Vagina (tissue), 2 donors: ENCODE measurements around the gene CDH18. TPM values are rescaled to one million over a fixed set of nuclear protein-coding genes. Genes with fewer than 3 reads are reported as not detected.

Experiments
- DNase-seq, 2 donors: peaks; one replicate each; pipeline ENCODE4 v3.0.0-alpha.2; 2017; ENCODE audit errors: extremely low spot score in 2 of 2
- H3K27ac ChIP-seq: fragments of 200-600 bp; sonication (generic); one replicate; pipeline ENCODE4 v1.5.1; 2019
- H3K27me3 ChIP-seq: fragments of 200-600 bp; sonication (generic); one replicate; pipeline ENCODE4 v1.5.1; 2019
- H3K36me3 ChIP-seq, 2 donors: fragments of 200-600 bp; sonication (generic); one replicate each; pipeline ENCODE4 v1.5.1; 2017 to 2019
- H3K4me1 ChIP-seq: fragments of 200-600 bp; sonication (generic); one replicate; pipeline ENCODE4 v1.5.1; 2019
- H3K4me3 ChIP-seq, 2 donors: fragments of 200-600 bp; sonication (generic); 1 replicate in 1 of 2; 2 replicates in 1 of 2; pipeline ENCODE4 v1.5.1; 2016 to 2019
- H3K9me3 ChIP-seq: fragments of 200-600 bp; sonication (generic); one replicate; pipeline ENCODE4 v1.5.1; 2019
- CTCF ChIP-seq, 3 experiments: fragments of 450-650 bp in 2 of 3; fragments of 200-600 bp in 1 of 3; sonication (generic) in 1 of 3; IDR thresholded peaks; one replicate each; pipeline ENCODE4 v1.5.1; 2017 to 2019; ENCODE audit warnings: antibody characterized with exemption in 3 of 3, mild to moderate bottlenecking in 2 of 3, moderate library complexity in 2 of 3
- POLR2A ChIP-seq, 2 donors: fragments of 450-650 bp; IDR thresholded peaks; one replicate each; pipeline ENCODE4 v1.6.1; 2017; ENCODE audit warnings: antibody characterized with exemption in 2 of 2, mild to moderate bottlenecking in 2 of 2, moderate library complexity in 2 of 2
- POLR2AphosphoS5 ChIP-seq, 2 donors: sonication (generic); formaldehyde crosslinking; IDR thresholded peaks; one replicate each; pipeline ENCODE4 v1.9.0; 2017; ENCODE audit warnings: antibody characterized with exemption in 2 of 2, mild to moderate bottlenecking in 2 of 2, low read depth in 1 of 2; ENCODE audit not compliant: insufficient read depth in 1 of 2
- intact Hi-C: fragments of 100-400 bp; cut with DNase I; formaldehyde crosslinking; loops from one replicate; pipeline ENCODE4 v1.15.1; 2023
- total RNA-seq: library from RNA; depleted of rRNA; stranded (reverse); fragments of >200 nt; gene quantifications from one replicate; pipeline ENCODE4 v1.2.3, GENCODE V29; 2016

Gene CDH18
- total RNA-seq, 1 donor from 2014 or later = not detected

GRCh38 chr5:19676895-19677294 is 311.1 kb downstream of the CDH18 start:
- intact Hi-C loops = no loop called here
- Histone ChIP-seq H3K27ac (no peak overlapping the region), H3K4me1 (no peaks in the 10 kb centered on the region), H3K27me3 (no peaks in the 10 kb centered on the region), H3K9me3 (no peaks in the 10 kb centered on the region), H3K4me3 (no peak overlapping the region), H3K36me3 (no peaks in the 10 kb centered on the region)
- TF ChIP-seq CTCF (IDR thresholded peaks at IDR 0.05) (no peak), POLR2A (IDR thresholded peaks at IDR 0.05) (no peak), POLR2AphosphoS5 (IDR thresholded peaks at IDR 0.05; ENCODE audit: insufficient read depth in 1 of 2, low read depth in 1 of 2) (no peak)
- no peak for DNase-seq

GRCh38 chr5:19660679-19661078 is 327.3 kb downstream of the CDH18 start:
- no peak for DNase-seq
- no peaks in the 10 kb centered on the region for H3K27me3 ChIP-seq
- H3K4me1 ChIP-seq = no peaks in the 10 kb centered on the region
- no peaks in the 10 kb centered on the region for H3K9me3 ChIP-seq
- H3K36me3 ChIP-seq = no peaks in the 10 kb centered on the region
- TF ChIP-seq POLR2AphosphoS5 (IDR thresholded peaks at IDR 0.05; ENCODE audit: insufficient read depth in 1 of 2, low read depth in 1 of 2) (no peak), POLR2A (IDR thresholded peaks at IDR 0.05) (no peak), CTCF (IDR thresholded peaks at IDR 0.05) (no peak)
- intact Hi-C loops = no loop called here
- no peak overlapping the region for H3K4me3 ChIP-seq
- no peak overlapping the region for H3K27ac ChIP-seq

GRCh38 chr5:19655627-19656026 is 332.4 kb downstream of the CDH18 start:
- DNase-seq = no peak
- H3K9me3 ChIP-seq = no peaks in the 10 kb centered on the region
- TF ChIP-seq CTCF (IDR thresholded peaks at IDR 0.05) (no peak), POLR2AphosphoS5 (IDR thresholded peaks at IDR 0.05; ENCODE audit: insufficient read depth in 1 of 2, low read depth in 1 of 2) (no peak), POLR2A (IDR thresholded peaks at IDR 0.05) (no peak)
- H3K4me3 ChIP-seq = no peak overlapping the region
- H3K27ac ChIP-seq = no peak overlapping the region
- intact Hi-C loops = no loop called here
- H3K27me3 ChIP-seq = no peaks in the 10 kb centered on the region
- H3K36me3 ChIP-seq = no peaks in the 10 kb centered on the region
- no peaks in the 10 kb centered on the region for H3K4me1 ChIP-seq

GRCh38 chr5:19638461-19638860 is 349.5 kb downstream of the CDH18 start:
- H3K4me1 ChIP-seq = no peaks in the 10 kb centered on the region
- TF ChIP-seq POLR2AphosphoS5 (IDR thresholded peaks at IDR 0.05; ENCODE audit: insufficient read depth in 1 of 2, low read depth in 1 of 2) = no peak
- TF ChIP-seq POLR2A (IDR thresholded peaks at IDR 0.05) = no peak
- no peak for TF ChIP-seq CTCF (IDR thresholded peaks at IDR 0.05)
- H3K27me3 ChIP-seq = no peaks in the 10 kb centered on the region
- intact Hi-C loops = no loop called here
- no peaks in the 10 kb centered on the region for H3K36me3 ChIP-seq
- H3K4me3 ChIP-seq = no peak overlapping the region
- no peaks in the 10 kb centered on the region for H3K9me3 ChIP-seq
- DNase-seq = no peak
- no peak overlapping the region for H3K27ac ChIP-seq

- H3K9me3 ChIP-seq = no peaks in the 10 kb centered on the region
- no peaks in the 10 kb centered on the region for H3K27me3 ChIP-seq
- TF ChIP-seq POLR2A (IDR thresholded peaks at IDR 0.05) (no peak), POLR2AphosphoS5 (IDR thresholded peaks at IDR 0.05; ENCODE audit: insufficient read depth in 1 of 2, low read depth in 1 of 2) (no peak)
- intact Hi-C loops = no loop called here
- H3K4me3 ChIP-seq = no peak overlapping the region
- no peak overlapping the region for H3K27ac ChIP-seq
- DNase-seq = no peak
- H3K4me1 ChIP-seq = no peaks in the 10 kb centered on the region
- H3K36me3 ChIP-seq = no peaks in the 10 kb centered on the region
Measured at GRCh38 chr5:19630876-19631275, 357.1 kb downstream of the CDH18 start.
